Glomerular visceral epithelial cell (primary cell): Measurements from ENCODE around the gene CCDC39.
A peak's percentile ranks its signal among the peaks of the same experiment; 100 is the strongest.

Source experiments
- DNase-seq: peaks from one replicate; pipeline ENCODE4 v3.0.0-alpha.2; 2016; ENCODE audit errors: extremely low spot score

CCDC39 gene

GRCh38 chr3:180679178-180680096 is at the start of gene CCDC39:
TSS of gene CCDC39 (minus strand) at chr3:180679489. CDS start at chr3:180679380, 109 bp downstream.
- peak; percentile 76 for DNase-seq

GRCh38 chr3:180720012-180720411 is 40.7 kb upstream of the CCDC39 start:
- no peak for DNase-seq

GRCh38 chr3:180707896-180708295 is 28.6 kb upstream of the CCDC39 start:
- no peak for DNase-seq

- DNase-seq, result no peak
Observed at GRCh38 chr3:180705619-180706018, 26.3 kb upstream of the CCDC39 start.

- no peak for DNase-seq
Observed at GRCh38 chr3:180704532-180704931, 25.2 kb upstream of the CCDC39 start.

- DNase-seq, result no peak
Observed at GRCh38 chr3:180700941-180701340, 21.7 kb upstream of the CCDC39 start.

- DNase-seq, result no peak
Observed at GRCh38 chr3:180698760-180699270, 19.5 kb upstream of the CCDC39 start.

- DNase-seq, result no peak
Observed at GRCh38 chr3:180694321-180694720, 15.0 kb upstream of the CCDC39 start.

GRCh38 chr3:180693656-180694055 is 14.4 kb upstream of the CCDC39 start:
- no peak for DNase-seq

GRCh38 chr3:180690061-180690460 is 10.8 kb upstream of the CCDC39 start:
- DNase-seq, result no peak

GRCh38 chr3:180684807-180685206 is 5.5 kb upstream of the CCDC39 start:
- DNase-seq, result no peak

GRCh38 chr3:180683816-180684215 is 4.5 kb upstream of the CCDC39 start:
- DNase-seq, result no peak

GRCh38 chr3:180680097-180680430 is 775 bp upstream of the CCDC39 start:
- DNase-seq, result peak; percentile 36

GRCh38 chr3:180678231-180678630 is 1.1 kb downstream of the CCDC39 start:
- no peak for DNase-seq

- DNase-seq, result no peak
Observed at GRCh38 chr3:180661444-180661843, 17.8 kb downstream of the CCDC39 start.

GRCh38 chr3:180657094-180657493 is 22.2 kb downstream of the CCDC39 start:
- no peak for DNase-seq

GRCh38 chr3:180656406-180656805 is 22.9 kb downstream of the CCDC39 start:
- DNase-seq, result no peak

GRCh38 chr3:180646187-180646790 is 33.0 kb downstream of the CCDC39 start:
- no peak for DNase-seq

- no peak for DNase-seq
Observed at GRCh38 chr3:180640987-180641386, 38.3 kb downstream of the CCDC39 start.

- no peak for DNase-seq
Observed at GRCh38 chr3:180633722-180634121, 45.6 kb downstream of the CCDC39 start.

- no peak for DNase-seq
Observed at GRCh38 chr3:180631317-180631716, 48.0 kb downstream of the CCDC39 start.

GRCh38 chr3:180630371-180630770 is 48.9 kb downstream of the CCDC39 start:
- no peak for DNase-seq

GRCh38 chr3:180626844-180627243 is 52.4 kb downstream of the CCDC39 start:
- DNase-seq, result no peak
